Neural progenitor cell (in vitro differentiated cells): ENCODE measurements around the gene AFF3.

ENCODE experiments used
- CTCF ChIP-seq: fragments of 200-600 bp; sonication (generic); IDR thresholded peaks from 2 replicates; pipeline ENCODE4 v1.5.1; 2017; ENCODE audit warnings: antibody characterized with exemption, mild to moderate bottlenecking
- EZH2phosphoT487 ChIP-seq: fragments of 200-600 bp; sonication (generic); IDR thresholded peaks from 2 replicates; pipeline ENCODE4 v1.6.1; 2017; ENCODE audit warnings: antibody characterized with exemption

- TF ChIP-seq CTCF: no peak
- no peak for TF ChIP-seq EZH2phosphoT487
These were observed 290.6 kb downstream of the AFF3 start for GRCh38 chr2:99851811-99852210.
